SHP77 treated with DMSO at 0.1 percent for 48 hours (cell line): Measurements from ENCODE around the gene PRXL2A.
"Not testable (repeated sequence)": the region's sequence is repeated elsewhere in the genome, so short reads cannot be mapped to it uniquely, and the experiment has no call there.

Source experiments
- DNase-seq: peaks from one replicate; lab custom pipeline; 2025; lab: John Stamatoyannopoulos, UW

Gene PRXL2A

GRCh38 chr10:80408242-80409101, at the start of gene PRXL2A:
Gene PRXL2A, plus strand, starts transcription at chr10:80408551. Its CDS starts 11,917 bp downstream, at chr10:80420468.
- no peak for DNase-seq

GRCh38 chr10:80358925-80359324, 49.4 kb upstream of the PRXL2A start:
- DNase-seq: not testable (repeated sequence)

GRCh38 chr10:80359644-80360043, 48.7 kb upstream of the PRXL2A start:
- no peak for DNase-seq

GRCh38 chr10:80365510-80365909, 42.8 kb upstream of the PRXL2A start:
- DNase-seq: no peak

GRCh38 chr10:80371467-80371866, 36.9 kb upstream of the PRXL2A start:
- DNase-seq: no peak

- DNase-seq: no peak
Measured at GRCh38 chr10:80372675-80373074, 35.7 kb upstream of the PRXL2A start.

- DNase-seq: no peak
Measured at GRCh38 chr10:80373502-80373901, 34.8 kb upstream of the PRXL2A start.

GRCh38 chr10:80379701-80380100, 28.6 kb upstream of the PRXL2A start:
- no peak for DNase-seq

GRCh38 chr10:80380185-80380584, 28.2 kb upstream of the PRXL2A start:
- no peak for DNase-seq

- no peak for DNase-seq
Measured at GRCh38 chr10:80382989-80383388, 25.4 kb upstream of the PRXL2A start.

GRCh38 chr10:80390740-80391139, 17.6 kb upstream of the PRXL2A start:
- DNase-seq: no peak

- no peak for DNase-seq
Measured at GRCh38 chr10:80392250-80392649, 16.1 kb upstream of the PRXL2A start.

GRCh38 chr10:80394358-80394916, 13.9 kb upstream of the PRXL2A start:
- DNase-seq: no peak

- DNase-seq: no peak
Measured at GRCh38 chr10:80397014-80397413, 11.3 kb upstream of the PRXL2A start.

GRCh38 chr10:80400136-80400804, 8.1 kb upstream of the PRXL2A start:
- DNase-seq: no peak

GRCh38 chr10:80405035-80405434, 3.3 kb upstream of the PRXL2A start:
- DNase-seq: no peak

- DNase-seq: no peak
Measured at GRCh38 chr10:80405626-80406025, 2.7 kb upstream of the PRXL2A start.

- DNase-seq: no peak
Measured at GRCh38 chr10:80406204-80406603, 2.1 kb upstream of the PRXL2A start.

GRCh38 chr10:80407812-80408241, 524 bp upstream of the PRXL2A start:
- no peak for DNase-seq

- no peak for DNase-seq
Measured at GRCh38 chr10:80409121-80409520, 770 bp downstream of the PRXL2A start.

GRCh38 chr10:80410122-80410521, 1.8 kb downstream of the PRXL2A start:
- DNase-seq: no peak

- DNase-seq: no peak
Measured at GRCh38 chr10:80410578-80411145, 2.3 kb downstream of the PRXL2A start.

- DNase-seq: no peak
Measured at GRCh38 chr10:80411267-80411668, 2.9 kb downstream of the PRXL2A start.
